Panc1 (cell line): ENCODE results near the gene PRRT1. TPM values are rescaled to one million over a fixed set of nuclear protein-coding genes. Genes with fewer than 3 reads are reported as not detected.

Source experiments
- ATAC-seq: fragments of 200-7000 bp; cut with Tn5 transposase; 2 replicates; pipeline ENCODE4 v1.9.1; 2020; ENCODE audit warnings: mild to moderate bottlenecking, moderate library complexity
- BruUV-seq: library from RNA; stranded (reverse); fragments of 400-500 nt; replicated peaks from 2 replicates; lab custom pipeline; 2021; lab: Mats Ljungman, UMichigan
- CTCF ChIA-PET: fragments of 300-600 bp; sonication (Branson Sonifier 250); formaldehyde crosslinking; loops from one replicate; lab custom pipeline; 2022; ENCODE audit warnings: antibody characterized with exemption; lab: Charles Lee
- POLR2A ChIA-PET: fragments of 300-600 bp; sonication (Branson Sonifier 250); formaldehyde crosslinking; loops from one replicate; lab custom pipeline; 2022; ENCODE audit warnings: antibody characterized with exemption; lab: Charles Lee
- DNase-seq: peaks from one replicate; pipeline ENCODE4 v3.0.0-alpha.2; 2010; ENCODE audit warnings: low read depth, low spot score
- H3K27ac ChIP-seq: 2 replicates; pipeline ENCODE4 v1.5.1; 2011; ENCODE audit warnings: mild to moderate bottlenecking, low read length, inconsistent platforms
- H3K27me3 ChIP-seq: fragments of 200-500 bp; sonication (Bioruptor generic); 2 replicates; pipeline ENCODE4 v1.6.0; 2014; ENCODE audit warnings: low read length, inconsistent platforms; ENCODE audit not compliant: control insufficient read depth, insufficient read depth
- H3K36me3 ChIP-seq: fragments of 200-500 bp; sonication (Bioruptor generic); 2 replicates; pipeline ENCODE4 v1.5.1; 2014; ENCODE audit warnings: inconsistent platforms, mild to moderate bottlenecking, low read length, moderate library complexity; ENCODE audit not compliant: control insufficient read depth, insufficient read depth
- H3K4me1 ChIP-seq: 2 replicates; pipeline ENCODE4 v1.5.1; 2011; ENCODE audit warnings: inconsistent platforms, mild to moderate bottlenecking, low read length, moderate library complexity; ENCODE audit not compliant: control insufficient read depth, insufficient read depth
- H3K4me3 ChIP-seq, 2 experiments: 2 replicates each; pipeline ENCODE4 v1.5.1; 2011 to 2012; ENCODE audit warnings: low read depth in 2 of 2, low read length in 2 of 2, mild to moderate bottlenecking in 2 of 2, inconsistent platforms in 1 of 2, moderate library complexity in 1 of 2
- H3K9me3 ChIP-seq: fragments of 200-500 bp; sonication (Bioruptor generic); 2 replicates; pipeline ENCODE4 v1.5.1; 2014; ENCODE audit warnings: low read depth, mild to moderate bottlenecking, inconsistent platforms, low read length, moderate library complexity; ENCODE audit not compliant: control insufficient read depth, insufficient read depth
- CTCF ChIP-seq: fragments of 450-650 bp; IDR thresholded peaks from 2 replicates; pipeline ENCODE4 v1.5.1; 2017; ENCODE audit warnings: mild to moderate bottlenecking
- POLR2AphosphoS5 ChIP-seq: IDR thresholded peaks from 2 replicates; pipeline ENCODE4 v1.6.1; 2012; ENCODE audit warnings: mild to moderate bottlenecking, low read depth, low read length, moderate library complexity
- REST ChIP-seq, 2 experiments: IDR thresholded peaks; 2 replicates each; pipeline ENCODE4 v1.6.1; 2011 to 2012; ENCODE audit warnings: low read depth in 2 of 2, control low read depth in 1 of 2, low read length in 1 of 2, mild to moderate bottlenecking in 1 of 2, moderate library complexity in 1 of 2; ENCODE audit not compliant: insufficient read depth in 1 of 2
- SIN3A ChIP-seq: IDR thresholded peaks from 2 replicates; pipeline ENCODE4 v1.6.1; 2012; ENCODE audit warnings: low read depth, mild to moderate bottlenecking, low read length, moderate library complexity, borderline replicate concordance; ENCODE audit not compliant: insufficient read depth
- TCF7L2 ChIP-seq: IDR thresholded peaks from 2 replicates; pipeline ENCODE4 v1.6.1; 2011; ENCODE audit warnings: mild to moderate bottlenecking, low read depth, low read length, inconsistent platforms
- in situ Hi-C: cut with HindIII; loops from 2 replicates; pipeline ENCODE4 v1.10.0; 2016; ENCODE audit warnings: low sequenced_read_pairs, low pct_unique_long_range_greater_than_20kb
- intact Hi-C: fragments of 100-400 bp; cut with micrococcal nuclease; formaldehyde crosslinking; loops from one replicate; pipeline ENCODE4 v1.10.0; 2022; ENCODE audit not compliant: unreplicated experiment
- total RNA-seq: library from RNA; stranded (reverse); gene quantifications from one replicate; pipeline ENCODE4 v1.2.1, GENCODE V29; 2021; ENCODE audit not compliant: unreplicated experiment

Gene PRRT1
- total RNA-seq, 1 experiment from 2014 or later = 1.3 TPM

- Histone ChIP-seq H3K36me3 (no peaks in the 10 kb centered on the region; the same call in 1 of the 2 replicates), H3K27me3 (no peaks in the 10 kb centered on the region), H3K4me3 (no peak within 1 kb of the TSS), H3K4me1 (peaks cover 16% of the 10 kb centered on the region), H3K9me3 (no peaks in the 10 kb centered on the region), H3K27ac (peak within 1 kb of the TSS; percentile 45; the same call in 1 of the 2 replicates)
- no TSS peak for BruUV-seq
- intact Hi-C loops = no loop called here
- ChIA-PET POLR2A (no interaction called here), CTCF (no interaction called here)
- ATAC-seq (no peak), DNase-seq (no peak)
- in situ Hi-C loops = no loop called here
- TF ChIP-seq REST (IDR thresholded peaks at IDR 0.05; ENCODE audit: insufficient read depth in 1 of 2, low read depth in 2 of 2, low read length in 1 of 2) = no peak
These were observed 32.4 kb upstream of the PRRT1 start, which contains the start of gene AGER for GRCh38 chr6:32184084-32184640. Gene AGER, minus strand, starts transcription at chr6:32184253. Its CDS starts 31 bp downstream, at chr6:32184222.

- no peak overlapping the region; the same call in 1 of the 2 replicates for H3K27ac ChIP-seq
- H3K36me3 ChIP-seq = no peaks in the 10 kb centered on the region; the same call in 1 of the 2 replicates
- TF ChIP-seq REST (IDR thresholded peaks at IDR 0.05; ENCODE audit: insufficient read depth in 1 of 2, low read depth in 2 of 2, low read length in 1 of 2) (no peak), SIN3A (no peak), POLR2AphosphoS5 (no peak), CTCF (no peak), TCF7L2 (no peak)
- no peaks in the 10 kb centered on the region for H3K9me3 ChIP-seq
- CTCF ChIA-PET = no interaction called here
- H3K4me3 ChIP-seq = no peak overlapping the region
- H3K27me3 ChIP-seq = no peaks in the 10 kb centered on the region
- DNase-seq = no peak
- ATAC-seq = no peak
- peaks cover 13% of the 10 kb centered on the region for H3K4me1 ChIP-seq
- intact Hi-C loops (no loop called here), in situ Hi-C loops (no loop called here)
- no TSS peak for BruUV-seq
- POLR2A ChIA-PET = no interaction called here
These were observed 31.8 kb upstream of the PRRT1 start for GRCh38 chr6:32183483-32184083.
